CD4-positive, alpha-beta memory T cell (primary cell): ENCODE data around the gene BCLAF3. TPM values are rescaled to one million over a fixed set of nuclear protein-coding genes. Genes with fewer than 3 reads are reported as not detected.

Experiments used
- CTCF ChIA-PET: fragments of 350-600 bp; sonication (Branson Sonifier 250); formaldehyde crosslinking; loops from one replicate; lab custom pipeline; 2021; ENCODE audit warnings: inconsistent platforms; ENCODE audit not compliant: partially characterized antibody; lab: Charles Lee
- POLR2A ChIA-PET: fragments of 350-600 bp; sonication (Branson Sonifier 250); formaldehyde crosslinking; loops from one replicate; lab custom pipeline; 2021; ENCODE audit not compliant: partially characterized antibody; lab: Charles Lee
- DNase-seq, 5 donors: peaks; one replicate each; pipeline versions ENCODE4 v3.0.0 to v3.0.0-alpha.2; 2020 to 2022; ENCODE audit warnings: mixed read lengths in 1 of 5
- H3K27ac ChIP-seq: one replicate; pipeline ENCODE4 v1.7.0; 2013; ENCODE audit warnings: low read depth, low read length
- H3K27me3 ChIP-seq: 2 replicates; pipeline ENCODE4 v1.7.0; 2013; ENCODE audit warnings: mild to moderate bottlenecking, low read length, moderate library complexity; ENCODE audit not compliant: insufficient read depth
- H3K36me3 ChIP-seq: 2 replicates; pipeline ENCODE4 v1.7.0; 2013; ENCODE audit warnings: mild to moderate bottlenecking, low read length, moderate library complexity; ENCODE audit not compliant: insufficient read depth
- H3K4me1 ChIP-seq: 2 replicates; pipeline ENCODE4 v1.7.0; 2013; ENCODE audit warnings: mild to moderate bottlenecking, low read length, moderate library complexity; ENCODE audit not compliant: insufficient read depth
- H3K4me3 ChIP-seq, 2 donors: one replicate each; pipeline ENCODE4 v1.7.0; 2013; ENCODE audit warnings: low read length in 2 of 2, mild to moderate bottlenecking in 1 of 2
- H3K9me3 ChIP-seq, 2 donors: one replicate each; pipeline ENCODE4 v1.7.0; 2013; ENCODE audit warnings: low read length in 2 of 2, control low read depth in 1 of 2; ENCODE audit not compliant: control insufficient read depth in 1 of 2
- H3K27ac Mint-ChIP-seq, 7 donors: one replicate each; pipeline ENCODE4 v1.8.0; 2020 to 2021; ENCODE audit warnings: mixed read lengths in 7 of 7, mild to moderate bottlenecking in 6 of 7, inconsistent platforms in 3 of 7, moderate library complexity in 3 of 7
- H3K27me3 Mint-ChIP-seq, 2 donors: one replicate each; pipeline ENCODE4 v1.8.0; 2020 to 2021; ENCODE audit warnings: mixed read lengths in 2 of 2
- H3K36me3 Mint-ChIP-seq, 2 donors: one replicate each; pipeline ENCODE4 v1.8.0; 2020 to 2021; ENCODE audit warnings: mixed read lengths in 2 of 2, inconsistent platforms in 1 of 2, mild to moderate bottlenecking in 1 of 2
- H3K4me1 Mint-ChIP-seq, 4 donors: one replicate each; pipeline ENCODE4 v1.8.0; 2020 to 2021; ENCODE audit warnings: mixed read lengths in 4 of 4, mild to moderate bottlenecking in 1 of 4
- H3K4me3 Mint-ChIP-seq, 8 donors: one replicate each; pipeline ENCODE4 v1.8.0; 2020 to 2021; ENCODE audit warnings: mixed read lengths in 8 of 8, mild to moderate bottlenecking in 7 of 8, moderate library complexity in 6 of 8, inconsistent platforms in 3 of 8
- H3K9me3 Mint-ChIP-seq, 8 donors: one replicate each; pipeline ENCODE4 v1.8.0; 2020 to 2021; ENCODE audit warnings: mixed read lengths in 8 of 8, mild to moderate bottlenecking in 5 of 8, inconsistent platforms in 3 of 8, moderate library complexity in 1 of 8
- intact Hi-C: fragments of 100-400 bp; cut with micrococcal nuclease; formaldehyde crosslinking; loops from one replicate; pipeline ENCODE4 v1.15.1; 2023
- polyA plus RNA-seq, 2 donors: library from polyadenylated mRNA; unstranded; fragments of 300-500 nt; fragmentation: Illumina TruSeq; gene quantifications; one replicate each; pipeline ENCODE4 v1.2.3, GENCODE V29; 2021
- total RNA-seq, 2 experiments: library from RNA; stranded (reverse); gene quantifications; one replicate each; pipeline ENCODE4 v1.2.3, GENCODE V29; 2021

The BCLAF3 gene
- total and polyA plus RNA-seq, 4 experiments from 2014 or later: 0.87 to 15.0 (median 7.8) TPM

DNA sequence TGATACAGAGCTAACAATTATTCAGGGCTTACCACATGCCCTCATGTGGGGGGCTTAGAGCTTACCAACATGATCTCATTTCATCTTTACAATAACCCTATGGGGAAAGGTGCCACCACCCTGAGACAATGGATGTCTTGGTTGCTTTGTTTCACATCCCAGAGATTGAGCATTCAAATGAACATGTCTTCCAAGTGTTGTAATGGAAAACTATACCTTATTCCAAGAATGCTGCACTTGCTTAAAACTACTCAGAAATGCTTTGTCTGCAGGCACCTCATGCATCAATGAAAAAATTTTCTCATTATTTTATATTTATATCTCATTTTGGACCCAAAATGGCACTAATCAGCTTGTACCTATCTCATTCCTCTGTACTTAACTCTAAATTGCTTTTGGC, 34.6 kb downstream of the BCLAF3 start:
- Histone ChIP-seq H3K36me3 (no peaks in the 10 kb centered on the region), H3K27me3 (no peaks in the 10 kb centered on the region), H3K27ac (no peak overlapping the region), H3K4me1 (no peaks in the 10 kb centered on the region), H3K9me3 (no peaks in the 10 kb centered on the region), H3K4me3 (no peak overlapping the region)
- Mint-ChIP-seq H3K4me1 (peaks cover 0 to 4% (median under 1%) of the 10 kb centered on the region in 4 donors), H3K9me3 (no peaks in the 10 kb centered on the region), H3K27ac (no peak overlapping the region), H3K27me3 (no peaks in the 10 kb centered on the region), H3K36me3 (peaks cover 0 to 19% of the 10 kb centered on the region in 2 donors), H3K4me3 (no peak overlapping the region)
- ChIA-PET POLR2A (no interaction called here), CTCF (no interaction called here)
- intact Hi-C loops: no loop called here
- no peak for DNase-seq

DNA sequence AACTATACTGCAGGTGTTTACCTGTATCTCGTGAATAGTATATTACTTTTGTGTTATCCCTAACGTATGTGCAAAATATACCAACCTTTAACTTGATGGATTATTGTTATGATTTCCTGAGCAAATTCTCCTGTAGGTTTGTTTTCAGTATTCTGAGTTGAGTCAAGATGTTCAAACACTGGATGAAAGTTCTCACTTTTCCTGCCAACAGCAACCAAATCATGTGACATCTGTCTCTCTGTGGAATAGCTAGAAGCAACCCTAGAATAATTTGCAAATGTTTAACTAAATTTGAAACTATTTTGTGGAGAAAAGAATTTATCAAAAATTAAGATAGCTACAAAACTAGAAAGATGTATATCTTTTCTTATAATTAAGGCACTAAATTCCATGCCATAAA, 35.6 kb downstream of the BCLAF3 start:
- no peaks in the 10 kb centered on the region for H3K27me3 Mint-ChIP-seq
- ChIA-PET CTCF (no interaction called here), POLR2A (no interaction called here)
- H3K36me3 ChIP-seq: no peaks in the 10 kb centered on the region
- intact Hi-C loops: no loop called here
- H3K27ac Mint-ChIP-seq: no peak overlapping the region
- H3K27me3 ChIP-seq: no peaks in the 10 kb centered on the region
- no peak overlapping the region for H3K4me3 Mint-ChIP-seq
- no peak overlapping the region for H3K27ac ChIP-seq
- H3K9me3 ChIP-seq: no peaks in the 10 kb centered on the region
- peaks cover 5 to 18% of the 10 kb centered on the region in 2 donors for H3K36me3 Mint-ChIP-seq
- no peaks in the 10 kb centered on the region for H3K4me1 ChIP-seq
- DNase-seq: no peak
- H3K4me3 ChIP-seq: no peak overlapping the region
- H3K9me3 Mint-ChIP-seq: no peaks in the 10 kb centered on the region
- H3K4me1 Mint-ChIP-seq: peaks cover 0 to 2% (median 0%) of the 10 kb centered on the region in 4 donors

DNA sequence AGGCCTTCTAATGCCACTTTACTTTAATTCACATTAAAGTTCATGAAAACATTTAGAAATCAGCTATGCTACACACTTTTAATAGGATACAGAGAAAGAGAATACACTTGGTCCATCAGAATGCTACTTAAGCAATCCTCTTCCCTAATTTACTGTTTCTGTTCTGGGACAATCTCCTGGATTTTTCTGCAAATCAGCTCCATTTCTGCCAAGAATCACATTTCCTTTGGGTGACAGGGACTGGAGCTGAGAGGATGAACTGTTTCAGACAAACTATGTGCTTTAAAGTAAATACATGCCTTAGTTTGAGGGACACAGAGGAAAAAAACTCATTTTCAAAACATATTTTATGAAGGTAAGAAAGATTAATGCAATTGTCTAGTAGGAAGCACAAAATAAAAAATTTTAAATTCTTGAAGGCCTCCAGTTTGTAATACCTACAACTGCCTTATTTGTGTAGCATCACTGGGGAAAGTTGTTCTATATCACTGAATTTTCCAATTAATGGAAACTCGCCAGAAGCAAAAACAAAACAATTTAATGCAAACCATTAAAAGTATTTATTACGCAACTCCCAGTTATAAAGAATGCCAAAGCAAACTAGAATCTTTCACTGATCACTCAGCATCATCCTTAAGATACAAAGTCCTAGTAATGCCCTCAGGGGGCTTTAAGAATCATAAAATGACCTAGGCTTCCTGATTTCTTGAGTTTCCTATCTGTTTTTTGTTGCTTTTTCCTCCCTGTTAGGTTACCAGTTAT, 36.3 kb downstream of the BCLAF3 start:
- ChIA-PET CTCF (no interaction called here), POLR2A (no interaction called here)
- DNase-seq: no peak
- H3K4me1 Mint-ChIP-seq: peaks cover 0 to 2% (median 0%) of the 10 kb centered on the region in 4 donors
- no peaks in the 10 kb centered on the region for H3K36me3 ChIP-seq
- H3K27me3 ChIP-seq: no peaks in the 10 kb centered on the region
- H3K9me3 Mint-ChIP-seq: no peaks in the 10 kb centered on the region
- intact Hi-C loops: no loop called here
- no peaks in the 10 kb centered on the region for H3K27me3 Mint-ChIP-seq
- no peaks in the 10 kb centered on the region for H3K4me1 ChIP-seq
- no peaks in the 10 kb centered on the region for H3K9me3 ChIP-seq
- no peak overlapping the region for H3K27ac Mint-ChIP-seq
- no peak overlapping the region for H3K27ac ChIP-seq
- H3K36me3 Mint-ChIP-seq: peaks cover 9 to 24% of the 10 kb centered on the region in 2 donors
- H3K4me3 ChIP-seq: no peak overlapping the region
- H3K4me3 Mint-ChIP-seq: no peak overlapping the region

DNA sequence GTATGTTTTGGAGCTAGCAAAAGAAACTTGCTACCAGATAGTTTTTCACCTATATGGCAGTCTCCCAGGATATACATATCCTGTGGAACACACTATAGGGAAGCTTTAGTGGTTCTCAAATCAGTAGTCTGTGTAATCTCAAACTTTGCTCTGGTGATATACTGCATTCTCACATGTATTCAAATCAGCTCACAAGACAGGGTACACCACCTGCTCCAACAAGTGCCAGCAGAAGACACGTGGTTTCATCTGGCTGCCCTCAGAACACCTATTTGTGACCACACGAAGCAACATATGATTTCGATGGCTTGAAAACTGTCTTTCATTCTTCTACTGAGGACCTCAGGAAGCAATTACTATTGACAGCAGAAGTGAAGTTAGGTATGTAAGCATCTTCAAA, 37.7 kb downstream of the BCLAF3 start:
- H3K36me3 ChIP-seq: no peaks in the 10 kb centered on the region
- peaks cover 16 to 27% of the 10 kb centered on the region in 2 donors for H3K36me3 Mint-ChIP-seq
- H3K27ac ChIP-seq: no peak overlapping the region
- intact Hi-C loops: no loop called here
- peak overlapping the region in 1 of 8 donors; percentile 53 for H3K4me3 Mint-ChIP-seq
- no peaks in the 10 kb centered on the region for H3K27me3 ChIP-seq
- H3K4me3 ChIP-seq: no peak overlapping the region
- ChIA-PET POLR2A (no interaction called here), CTCF (no interaction called here)
- DNase-seq: no peak
- no peaks in the 10 kb centered on the region for H3K9me3 Mint-ChIP-seq
- no peak overlapping the region for H3K27ac Mint-ChIP-seq
- peaks cover 0 to 2% (median 0%) of the 10 kb centered on the region in 4 donors for H3K4me1 Mint-ChIP-seq
- H3K27me3 Mint-ChIP-seq: no peaks in the 10 kb centered on the region
- no peaks in the 10 kb centered on the region for H3K9me3 ChIP-seq
- H3K4me1 ChIP-seq: no peaks in the 10 kb centered on the region

DNA sequence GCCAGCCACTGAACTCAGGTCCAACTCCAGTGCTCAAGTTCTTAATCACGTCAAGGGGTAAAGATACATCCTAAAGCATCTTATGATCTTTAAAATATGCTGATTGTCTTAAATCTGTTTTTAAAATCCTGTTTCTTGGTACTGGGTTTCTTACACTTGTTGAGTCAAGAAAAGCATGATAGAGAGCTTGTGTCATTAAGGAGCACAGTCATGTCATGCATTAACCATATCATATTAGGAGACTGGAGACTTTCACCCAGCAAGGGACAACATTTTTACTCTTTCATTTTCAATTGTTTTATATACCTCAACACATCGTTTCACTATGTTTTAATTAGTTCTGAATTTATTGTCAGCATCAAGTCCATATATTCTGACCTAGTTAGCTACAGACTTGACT, 41.5 kb downstream of the BCLAF3 start:
- no peak overlapping the region for H3K27ac ChIP-seq
- Mint-ChIP-seq H3K27ac (no peak overlapping the region), H3K9me3 (peaks cover 0 to 3% (median 0%) of the 10 kb centered on the region in 8 donors), H3K4me3 (no peak overlapping the region), H3K4me1 (peaks cover 0 to 2% (median 1%) of the 10 kb centered on the region in 4 donors), H3K27me3 (no peaks in the 10 kb centered on the region), H3K36me3 (peaks cover 25 to 37% of the 10 kb centered on the region in 2 donors)
- no peaks in the 10 kb centered on the region for H3K36me3 ChIP-seq
- no peaks in the 10 kb centered on the region for H3K27me3 ChIP-seq
- ChIA-PET POLR2A (no interaction called here), CTCF (no interaction called here)
- H3K4me1 ChIP-seq: no peaks in the 10 kb centered on the region
- DNase-seq: no peak
- no peaks in the 10 kb centered on the region for H3K9me3 ChIP-seq
- no peak overlapping the region for H3K4me3 ChIP-seq
- intact Hi-C loops: no loop called here

DNA sequence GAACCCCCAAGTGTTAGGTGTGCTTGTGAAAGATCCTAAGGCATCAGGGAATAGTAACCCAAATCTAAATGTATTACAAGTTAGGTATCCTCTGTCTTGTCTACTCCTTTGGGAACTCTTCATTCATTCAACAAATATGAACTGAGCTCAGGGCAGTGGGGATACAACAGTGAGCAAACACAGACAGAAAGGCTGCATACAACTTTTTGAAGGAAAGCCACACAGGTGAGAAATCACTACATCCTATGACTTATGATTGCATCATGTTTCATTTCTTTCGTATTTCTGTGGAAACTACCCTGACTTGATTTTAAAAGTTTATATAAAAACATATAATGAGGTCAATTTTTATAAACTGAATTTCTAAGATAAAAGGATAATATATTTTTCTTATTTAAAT, 43.2 kb downstream of the BCLAF3 start:
- Histone ChIP-seq H3K4me1 (no peaks in the 10 kb centered on the region), H3K27me3 (no peaks in the 10 kb centered on the region), H3K9me3 (no peaks in the 10 kb centered on the region), H3K36me3 (no peaks in the 10 kb centered on the region), H3K4me3 (no peak overlapping the region), H3K27ac (no peak overlapping the region)
- POLR2A ChIA-PET: no interaction called here
- CTCF ChIA-PET: no interaction called here
- intact Hi-C loops: no loop called here
- Mint-ChIP-seq H3K27me3 (no peaks in the 10 kb centered on the region), H3K27ac (no peak overlapping the region), H3K4me1 (peaks cover 0 to 2% (median 1%) of the 10 kb centered on the region in 4 donors), H3K9me3 (peaks cover 0 to 3% (median 0%) of the 10 kb centered on the region in 8 donors), H3K36me3 (peaks cover 25 to 28% of the 10 kb centered on the region in 2 donors), H3K4me3 (no peak overlapping the region)
- no peak for DNase-seq
